ENCODE measurements around the gene OR8U1. TPM values are rescaled to one million over a fixed set of nuclear protein-coding genes. Genes with fewer than 3 reads are reported as not detected.

OR8U1 gene
- polyA plus RNA-seq, 1 donor from 2014 or later: not detected

GRCh38 chr11:56331861-56332491 lies 43.4 kb upstream of the OR8U1 start (continued):
- no peak for TF ChIP-seq POLR2AphosphoS5 (IDR thresholded peaks at IDR 0.05)
- TF ChIP-seq SMC3 (conservative IDR thresholded peaks at IDR 0.05; ENCODE audit: poor library complexity): no peak
- no peak for TF ChIP-seq EZH2 (IDR thresholded peaks at IDR 0.05; ENCODE audit: borderline replicate concordance, insufficient read depth, low read length, poor library complexity, severe bottlenecking)
- TF ChIP-seq TAF1 (IDR thresholded peaks at IDR 0.05; ENCODE audit: low read depth): no peak

- no peak overlapping the region for H3K27ac ChIP-seq (ENCODE audit: low read length)
- H3K79me2 ChIP-seq (replicated peaks; ENCODE audit: insufficient read depth, low read length): no peaks in the 10 kb centered on the region
- no peaks in the 10 kb centered on the region for H3K9me3 ChIP-seq (ENCODE audit: low read length)
- no peak overlapping the region for H3K4me2 ChIP-seq (ENCODE audit: low read length)
- no peak overlapping the region for H3K9ac ChIP-seq (ENCODE audit: low read length)
- H3K9me2 ChIP-seq (ENCODE audit: insufficient read depth, low read length): no peaks in the 10 kb centered on the region
- no peak overlapping the region for H2AFZ ChIP-seq (ENCODE audit: low read depth, low read length)
- no peaks in the 10 kb centered on the region for H3K27me3 ChIP-seq (ENCODE audit: insufficient read depth, low read depth, low read length)
- H3K4me3 ChIP-seq (ENCODE audit: low read length): no peak overlapping the region
- H3F3A ChIP-seq (ENCODE audit: insufficient read depth, low read length, poor library complexity, severe bottlenecking): no peaks in the 10 kb centered on the region
- no peaks in the 10 kb centered on the region for H4K20me1 ChIP-seq (ENCODE audit: insufficient read depth)
- no peaks in the 10 kb centered on the region for H3K36me3 ChIP-seq (ENCODE audit: insufficient read depth, low read length)
- TF ChIP-seq MXI1 (conservative IDR thresholded peaks at IDR 0.05; ENCODE audit: poor library complexity, severe bottlenecking) (no peak), CTCF (IDR thresholded peaks at IDR 0.05; ENCODE audit: poor library complexity, severe bottlenecking) (no peak), EZH2 (IDR thresholded peaks at IDR 0.05; ENCODE audit: borderline replicate concordance, insufficient read depth, low read length, poor library complexity, severe bottlenecking) (no peak), EP300 (conservative IDR thresholded peaks at IDR 0.05; ENCODE audit: poor library complexity, severe bottlenecking) (no peak), TAF1 (IDR thresholded peaks at IDR 0.05; ENCODE audit: low read depth) (no peak), RAD21 (conservative IDR thresholded peaks at IDR 0.05) (no peak), SMC3 (conservative IDR thresholded peaks at IDR 0.05; ENCODE audit: poor library complexity) (no peak), REST (IDR thresholded peaks at IDR 0.05; ENCODE audit: borderline replicate concordance) (no peak), POLR2AphosphoS5 (IDR thresholded peaks at IDR 0.05) (no peak)
Measured at GRCh38 chr11:56333156-56333555, 42.3 kb upstream of the OR8U1 start.

GRCh38 chr11:56340289-56340688 lies 35.1 kb upstream of the OR8U1 start:
- Histone ChIP-seq H2AFZ (ENCODE audit: low read depth, low read length) (no peak overlapping the region), H3K79me2 (replicated peaks; ENCODE audit: insufficient read depth, low read length) (no peaks in the 10 kb centered on the region), H3K9me2 (ENCODE audit: insufficient read depth, low read length) (no peaks in the 10 kb centered on the region), H3K4me3 (ENCODE audit: low read length) (no peak overlapping the region), H3F3A (ENCODE audit: insufficient read depth, low read length, poor library complexity, severe bottlenecking) (no peaks in the 10 kb centered on the region), H3K27me3 (ENCODE audit: insufficient read depth, low read depth, low read length) (no peaks in the 10 kb centered on the region), H4K20me1 (ENCODE audit: insufficient read depth) (no peaks in the 10 kb centered on the region), H3K27ac (ENCODE audit: low read length) (no peak overlapping the region), H3K36me3 (ENCODE audit: insufficient read depth, low read length) (no peaks in the 10 kb centered on the region), H3K9ac (ENCODE audit: low read length) (no peak overlapping the region), H3K4me2 (ENCODE audit: low read length) (no peak overlapping the region), H3K9me3 (ENCODE audit: low read length) (no peaks in the 10 kb centered on the region)
- TF ChIP-seq EP300 (conservative IDR thresholded peaks at IDR 0.05; ENCODE audit: poor library complexity, severe bottlenecking) (no peak), MXI1 (conservative IDR thresholded peaks at IDR 0.05; ENCODE audit: poor library complexity, severe bottlenecking) (no peak), RAD21 (conservative IDR thresholded peaks at IDR 0.05) (no peak), REST (IDR thresholded peaks at IDR 0.05; ENCODE audit: borderline replicate concordance) (no peak), EZH2 (IDR thresholded peaks at IDR 0.05; ENCODE audit: borderline replicate concordance, insufficient read depth, low read length, poor library complexity, severe bottlenecking) (no peak), CTCF (IDR thresholded peaks at IDR 0.05; ENCODE audit: poor library complexity, severe bottlenecking) (no peak), TAF1 (IDR thresholded peaks at IDR 0.05; ENCODE audit: low read depth) (no peak), SMC3 (conservative IDR thresholded peaks at IDR 0.05; ENCODE audit: poor library complexity) (no peak), POLR2AphosphoS5 (IDR thresholded peaks at IDR 0.05) (no peak)

All from neural cell (in vitro differentiated cells).